ENCODE results near the gene TMEM213. TPM values are rescaled to one million over a fixed set of nuclear protein-coding genes. Genes with fewer than 3 reads are reported as not detected.

The TMEM213 gene
- total RNA-seq, 4 donors from 2014 or later = not detected

DNA sequence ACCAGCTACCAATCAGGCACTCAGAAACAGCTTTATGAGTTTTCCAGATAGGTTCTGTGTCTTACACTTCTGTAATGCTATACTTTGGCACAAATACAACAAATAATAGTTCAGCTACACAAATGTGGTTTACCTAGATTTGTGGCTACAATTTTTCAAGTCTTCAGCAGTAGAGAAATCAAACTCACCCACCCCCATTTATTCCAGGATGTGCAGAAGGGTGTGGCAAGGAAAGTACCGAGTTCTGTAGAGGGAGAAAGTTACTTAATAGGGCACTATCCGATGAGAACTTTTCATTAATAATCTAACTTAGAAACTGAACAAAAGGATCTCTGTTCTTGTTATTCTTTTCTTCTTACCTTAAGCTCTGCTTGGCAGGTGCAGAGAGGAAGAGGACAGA lies 30.5 kb downstream of the TMEM213 start:
- no peaks in the 10 kb centered on the region for H3K4me1 ChIP-seq
- DNase-seq = no peak
- intact Hi-C loops (cut with DNase I) = no loop called here
- H3K27ac ChIP-seq = no peak overlapping the region
- no peak for TF ChIP-seq CTCF (IDR thresholded peaks at IDR 0.05)
- no peak for TF ChIP-seq POLR2A (IDR thresholded peaks at IDR 0.05)
- WGBS, 2 donors = 66 to 76% methylated on average over 2 of the region's 2 CpGs
- H3K27me3 ChIP-seq = no peaks in the 10 kb centered on the region
- no peaks in the 10 kb centered on the region for H3K36me3 ChIP-seq
- no peak overlapping the region for H3K4me3 ChIP-seq (replicated peaks in 1 of 3)
- H3K9me3 ChIP-seq = no peaks in the 10 kb centered on the region

DNA sequence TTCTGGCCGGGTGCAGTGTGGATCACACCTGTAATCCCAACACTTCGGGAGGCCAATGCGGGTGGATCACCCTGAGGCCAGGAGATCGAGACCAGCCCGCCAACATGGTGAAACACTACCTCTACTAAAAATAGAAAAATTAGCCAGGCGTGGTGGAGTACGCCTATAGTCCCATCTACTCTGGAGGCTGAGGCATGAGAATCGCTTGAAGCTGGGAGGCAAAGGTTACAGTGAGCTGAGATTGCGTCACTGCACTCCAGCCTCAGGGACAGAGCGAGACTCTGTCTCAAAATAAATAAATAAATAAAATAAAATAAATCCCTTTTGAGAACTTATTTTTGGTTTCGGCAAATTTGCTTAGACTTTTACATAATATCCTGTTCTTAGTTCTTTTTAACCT lies 31.5 kb downstream of the TMEM213 start:
- H3K27me3 ChIP-seq = no peaks in the 10 kb centered on the region
- TF ChIP-seq CTCF (IDR thresholded peaks at IDR 0.05) = no peak
- TF ChIP-seq POLR2A (IDR thresholded peaks at IDR 0.05) = no peak
- no peak overlapping the region for H3K4me3 ChIP-seq (replicated peaks in 1 of 3)
- H3K9me3 ChIP-seq = no peaks in the 10 kb centered on the region
- H3K4me1 ChIP-seq = no peaks in the 10 kb centered on the region
- 89 to 90% methylated on average over 11 of the region's 11 CpGs for WGBS, 2 donors
- no peak for DNase-seq
- intact Hi-C loops (cut with DNase I) = no loop called here
- no peaks in the 10 kb centered on the region for H3K36me3 ChIP-seq
- no peak overlapping the region for H3K27ac ChIP-seq

GRCh38 chr7:138832966-138833365 lies 35.2 kb downstream of the TMEM213 start:
- no peak for DNase-seq
- TF ChIP-seq CTCF (IDR thresholded peaks at IDR 0.05) (no peak), POLR2A (IDR thresholded peaks at IDR 0.05) (no peak)
- no peaks in the 10 kb centered on the region for H3K27me3 ChIP-seq
- no peaks in the 10 kb centered on the region for H3K9me3 ChIP-seq
- intact Hi-C loops (cut with DNase I) = no loop called here
- no peaks in the 10 kb centered on the region for H3K36me3 ChIP-seq
- H3K4me3 ChIP-seq (replicated peaks in 1 of 3) = no peak overlapping the region
- H3K4me1 ChIP-seq = no peaks in the 10 kb centered on the region
- 90 to 92% methylated on average over 10 of the region's 10 CpGs for WGBS, 2 donors
- no peak overlapping the region for H3K27ac ChIP-seq

GRCh38 chr7:138833596-138833995 lies 35.8 kb downstream of the TMEM213 start:
- H3K27ac ChIP-seq = no peak overlapping the region
- H3K9me3 ChIP-seq = no peaks in the 10 kb centered on the region
- H3K4me3 ChIP-seq (replicated peaks in 1 of 3) = no peak overlapping the region
- intact Hi-C loops (cut with DNase I) = no loop called here
- no peak for DNase-seq
- no peaks in the 10 kb centered on the region for H3K27me3 ChIP-seq
- TF ChIP-seq CTCF (IDR thresholded peaks at IDR 0.05) (no peak), POLR2A (IDR thresholded peaks at IDR 0.05) (no peak)
- H3K4me1 ChIP-seq = no peaks in the 10 kb centered on the region
- no peaks in the 10 kb centered on the region for H3K36me3 ChIP-seq
- 72 to 75% methylated on average over 5 of the region's 5 CpGs for WGBS, 2 donors

DNA sequence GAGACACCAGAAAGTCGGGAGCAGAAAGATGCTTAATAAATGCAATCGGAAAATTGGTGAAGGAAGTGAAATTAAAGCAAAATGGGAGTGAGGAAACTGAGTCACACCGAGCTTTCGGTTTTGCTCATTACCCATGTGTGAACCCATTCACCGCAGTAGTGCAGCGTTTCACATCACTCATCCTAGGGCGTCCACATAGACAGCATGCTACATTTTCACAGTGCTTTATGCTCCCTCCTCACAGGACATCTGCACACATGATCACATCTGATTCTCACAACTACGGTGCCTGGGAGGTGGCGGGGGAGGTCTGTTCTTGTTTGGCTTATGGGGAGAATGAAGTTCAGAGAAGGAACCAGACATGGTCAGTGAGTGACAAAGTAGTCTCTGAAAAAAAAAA lies 36.8 kb downstream of the TMEM213 start:
- intact Hi-C loops (cut with DNase I) = no loop called here
- 94 to 97% methylated on average over 9 of the region's 9 CpGs for WGBS, 2 donors
- H3K4me3 ChIP-seq (replicated peaks in 1 of 3) = no peak overlapping the region
- H3K27ac ChIP-seq = no peak overlapping the region
- no peak for DNase-seq
- no peaks in the 10 kb centered on the region for H3K27me3 ChIP-seq
- no peaks in the 10 kb centered on the region for H3K36me3 ChIP-seq
- no peak for TF ChIP-seq CTCF (IDR thresholded peaks at IDR 0.05)
- TF ChIP-seq POLR2A (IDR thresholded peaks at IDR 0.05) = no peak
- H3K4me1 ChIP-seq = no peaks in the 10 kb centered on the region
- H3K9me3 ChIP-seq = no peaks in the 10 kb centered on the region
